T-helper 17 cell (primary cell): ENCODE measurements around the gene GJA3. TPM values are rescaled to one million over a fixed set of nuclear protein-coding genes. Genes with fewer than 3 reads are reported as not detected.

Source experiments
- ATAC-seq: fragments of 150-1000 bp; cut with Tn5 transposase; 2 replicates; pipeline ENCODE4 v1.10.0; 2021; ENCODE audit warnings: mild to moderate bottlenecking, moderate library complexity
- DNase-seq, 3 donors: peaks; one replicate each; pipeline versions ENCODE4 v3.0.0 to v3.0.0-alpha.2; 2020 to 2021
- H3K9me3 ChIP-seq: one replicate; pipeline ENCODE4 v1.7.0; 2013; ENCODE audit warnings: low read length, mild to moderate bottlenecking; ENCODE audit not compliant: control insufficient read depth, poor library complexity, severe bottlenecking
- H3K27ac Mint-ChIP-seq: one replicate; pipeline ENCODE4 v1.8.0; 2022; ENCODE audit warnings: mild to moderate bottlenecking, moderate library complexity, mixed read lengths
- H3K27me3 Mint-ChIP-seq: one replicate; pipeline ENCODE4 v1.8.0; 2022; ENCODE audit warnings: mixed read lengths
- H3K36me3 Mint-ChIP-seq: one replicate; pipeline ENCODE4 v1.8.0; 2022; ENCODE audit warnings: low read depth, mixed read lengths
- H3K4me1 Mint-ChIP-seq: one replicate; pipeline ENCODE4 v1.8.0; 2022; ENCODE audit warnings: mild to moderate bottlenecking, mixed read lengths
- H3K4me3 Mint-ChIP-seq: one replicate; pipeline ENCODE4 v1.8.0; 2022; ENCODE audit warnings: mild to moderate bottlenecking, moderate library complexity, mixed read lengths
- total RNA-seq, 4 donors: library from RNA in 2 of 4; stranded (reverse) in 2 of 4; gene quantifications; one replicate each; pipeline ENCODE4 v1.2.3 and lab custom pipeline; 2022 to 2026

Gene GJA3
- total RNA-seq, 2 donors from 2014 or later = 0.12 TPM; not detected in 1

GRCh38 chr13:20102525-20103180 lies 58.2 kb downstream of the GJA3 start:
- DNase-seq (no peak), ATAC-seq (no peak)
- peaks cover 11% of the 10 kb centered on the region for H3K36me3 Mint-ChIP-seq
- no peak overlapping the region for H3K4me3 Mint-ChIP-seq
- H3K4me1 Mint-ChIP-seq = peaks cover 16% of the 10 kb centered on the region
- H3K27ac Mint-ChIP-seq = no peak overlapping the region
- H3K9me3 ChIP-seq = no peaks in the 10 kb centered on the region
- H3K27me3 Mint-ChIP-seq = peaks cover 89% of the 10 kb centered on the region

- H3K36me3 Mint-ChIP-seq = peaks cover 11% of the 10 kb centered on the region
- ATAC-seq = no peak
- no peaks in the 10 kb centered on the region for H3K9me3 ChIP-seq
- DNase-seq = no peak
- H3K4me1 Mint-ChIP-seq = peaks cover 16% of the 10 kb centered on the region
- H3K27me3 Mint-ChIP-seq = peaks cover 83% of the 10 kb centered on the region
- no peak overlapping the region for H3K4me3 Mint-ChIP-seq
- no peak overlapping the region for H3K27ac Mint-ChIP-seq
Measured at GRCh38 chr13:20101467-20102316, 59.2 kb downstream of the GJA3 start.

- ATAC-seq (no peak), DNase-seq (no peak)
- no peaks in the 10 kb centered on the region for H3K9me3 ChIP-seq
- Mint-ChIP-seq H3K4me1 (peaks cover 11% of the 10 kb centered on the region), H3K36me3 (peaks cover 3% of the 10 kb centered on the region), H3K27me3 (peaks cover 65% of the 10 kb centered on the region), H3K4me3 (no peak overlapping the region), H3K27ac (no peak overlapping the region)
Measured at GRCh38 chr13:20099319-20099718, 61.5 kb downstream of the GJA3 start.

GRCh38 chr13:20093951-20094350 lies 66.9 kb downstream of the GJA3 start:
- H3K4me3 Mint-ChIP-seq = no peak overlapping the region
- DNase-seq = no peak
- H3K27me3 Mint-ChIP-seq = peaks cover 11% of the 10 kb centered on the region
- no peaks in the 10 kb centered on the region for H3K9me3 ChIP-seq
- ATAC-seq = no peak
- H3K4me1 Mint-ChIP-seq = no peaks in the 10 kb centered on the region
- no peak overlapping the region for H3K27ac Mint-ChIP-seq
- no peaks in the 10 kb centered on the region for H3K36me3 Mint-ChIP-seq

GRCh38 chr13:20090349-20090748 lies 70.5 kb downstream of the GJA3 start:
- Mint-ChIP-seq H3K27me3 (no peaks in the 10 kb centered on the region), H3K27ac (no peak overlapping the region), H3K4me3 (no peak overlapping the region), H3K4me1 (peaks cover 2% of the 10 kb centered on the region), H3K36me3 (no peaks in the 10 kb centered on the region)
- ATAC-seq (peak; percentile 51), DNase-seq (no peak)
- no peaks in the 10 kb centered on the region for H3K9me3 ChIP-seq

Other genes starting within 250 kb of the GJA3 start
- 100 to 1,000 TPM; 103 to 115 TPM for gene ZMYM2, start 202.3 kb downstream of the GJA3 start, total RNA-seq
- not detected for gene GJB2, start 31.9 kb upstream of the GJA3 start, total RNA-seq
- gene GJB6, start 71.3 kb upstream of the GJA3 start, total RNA-seq = 1 to 10 TPM; 1.3 to 3.3 TPM